T1000 (cell line): Measurements from ENCODE around the gene RNASEL.

Experiments used
- DNase-seq: peaks from one replicate; lab custom pipeline; 2025; ENCODE audit warnings: mixed read lengths; lab: John Stamatoyannopoulos, UW

The RNASEL gene

DNA sequence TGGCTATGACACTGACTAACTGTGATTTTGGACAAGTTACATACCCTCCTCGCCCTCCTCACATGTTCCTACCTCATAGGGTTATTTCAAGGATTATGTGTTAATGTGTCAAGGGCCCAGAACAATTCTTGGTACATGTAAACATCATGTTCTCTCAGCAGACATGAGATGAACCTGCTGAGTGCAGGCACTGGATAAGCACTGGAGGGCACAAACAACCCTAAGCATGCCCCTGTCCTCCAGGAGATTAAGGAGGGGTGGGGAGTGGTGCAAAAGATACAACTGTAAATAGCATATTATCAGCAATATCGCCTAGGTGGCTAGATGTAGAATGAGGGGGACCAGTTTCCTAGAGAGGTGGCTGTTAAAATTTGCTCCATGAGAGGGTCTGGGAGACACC is 32.9 kb upstream of the RNASEL start:
- no peak for DNase-seq

DNA sequence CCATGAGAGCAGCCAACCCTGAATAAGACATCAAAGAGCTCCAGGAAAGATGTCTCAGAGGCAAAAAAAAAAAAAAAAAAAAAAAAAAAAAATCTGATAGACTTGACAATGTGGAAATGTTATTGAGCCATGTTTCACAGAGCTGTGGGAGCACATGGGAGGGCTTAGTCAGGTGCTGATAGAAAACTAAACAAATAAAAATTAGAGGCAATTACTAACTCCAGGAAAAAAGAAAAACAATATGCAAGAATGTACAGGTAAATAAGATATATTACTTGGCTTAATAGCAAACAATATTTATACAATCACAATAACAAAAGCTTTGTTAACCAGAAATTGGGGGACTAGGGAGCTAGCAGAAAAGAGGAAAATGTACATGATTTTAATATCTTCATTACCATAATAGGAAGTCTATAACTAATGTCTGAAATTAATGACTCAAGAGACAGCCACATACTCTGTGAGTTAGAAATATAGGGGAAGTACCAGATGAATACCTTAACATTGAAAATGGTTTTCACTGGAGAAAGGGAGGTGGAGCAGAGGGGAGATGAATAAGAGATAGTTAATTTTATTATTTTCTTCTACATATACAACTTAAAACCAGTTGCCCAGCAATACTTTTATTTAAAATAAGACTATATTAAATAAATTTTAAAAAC is 32.0 kb upstream of the RNASEL start:
- DNase-seq: no peak

DNA sequence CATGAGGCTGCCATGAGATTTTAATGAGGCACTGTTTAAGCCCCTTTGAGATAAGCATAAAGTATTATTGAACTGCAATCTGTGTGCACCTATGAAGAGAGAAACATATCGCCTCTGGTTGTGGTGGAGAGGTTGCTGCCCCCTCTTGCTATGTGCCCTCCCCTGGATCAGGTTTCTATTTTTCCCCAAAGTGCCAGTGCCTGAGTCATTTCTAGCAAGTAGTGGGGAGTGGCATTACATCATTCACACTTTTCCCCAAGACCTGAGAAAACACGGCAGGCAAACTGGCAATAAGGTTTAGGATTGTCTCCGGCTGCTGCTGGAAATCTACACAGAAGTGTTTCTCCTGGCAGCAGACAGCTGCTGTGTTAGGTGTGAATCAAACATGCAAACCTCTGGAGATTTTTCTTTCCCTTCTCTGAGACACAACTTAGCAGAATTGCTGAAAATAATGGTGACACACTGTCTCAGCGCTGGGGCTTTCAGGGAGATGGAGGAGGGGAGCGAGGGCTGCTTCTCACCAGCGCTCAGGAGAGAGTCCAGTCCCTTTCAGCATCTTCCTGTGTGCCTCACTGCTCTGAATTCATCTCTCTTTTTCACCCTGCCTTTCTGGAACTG is 28.8 kb upstream of the RNASEL start:
- DNase-seq: no peak

GRCh38 chr1:182617014-182617429 is 28.0 kb upstream of the RNASEL start:
- no peak for DNase-seq

GRCh38 chr1:182616130-182617013 is 27.3 kb upstream of the RNASEL start:
- no peak for DNase-seq

- DNase-seq: no peak
These were observed 26.5 kb upstream of the RNASEL start for GRCh38 chr1:182615468-182616129.

- peak; percentile 40 for DNase-seq
These were observed 25.9 kb upstream of the RNASEL start for GRCh38 chr1:182614796-182615454.

- DNase-seq: no peak
These were observed 22.7 kb upstream of the RNASEL start for GRCh38 chr1:182611787-182612186.

- DNase-seq: no peak
These were observed 22.3 kb upstream of the RNASEL start for GRCh38 chr1:182611326-182611725.

- no peak for DNase-seq
These were observed 21.6 kb upstream of the RNASEL start for GRCh38 chr1:182610606-182611194.

- DNase-seq: no peak
These were observed 20.0 kb upstream of the RNASEL start for GRCh38 chr1:182608845-182609610.

GRCh38 chr1:182608236-182608635 is 19.2 kb upstream of the RNASEL start:
- DNase-seq: no peak

GRCh38 chr1:182607566-182607965 is 18.5 kb upstream of the RNASEL start:
- DNase-seq: no peak

GRCh38 chr1:182604175-182605164 is 15.4 kb upstream of the RNASEL start, which contains the start of gene RGS16:
RGS16 (minus strand) TSS chr1:182604389; CDS start chr1:182604259, 130 bp downstream.
- peak; percentile 24 for DNase-seq

- DNase-seq: no peak
These were observed 14.7 kb upstream of the RNASEL start for GRCh38 chr1:182603646-182604174.

GRCh38 chr1:182602935-182603645 is 14.0 kb upstream of the RNASEL start:
- no peak for DNase-seq

DNA sequence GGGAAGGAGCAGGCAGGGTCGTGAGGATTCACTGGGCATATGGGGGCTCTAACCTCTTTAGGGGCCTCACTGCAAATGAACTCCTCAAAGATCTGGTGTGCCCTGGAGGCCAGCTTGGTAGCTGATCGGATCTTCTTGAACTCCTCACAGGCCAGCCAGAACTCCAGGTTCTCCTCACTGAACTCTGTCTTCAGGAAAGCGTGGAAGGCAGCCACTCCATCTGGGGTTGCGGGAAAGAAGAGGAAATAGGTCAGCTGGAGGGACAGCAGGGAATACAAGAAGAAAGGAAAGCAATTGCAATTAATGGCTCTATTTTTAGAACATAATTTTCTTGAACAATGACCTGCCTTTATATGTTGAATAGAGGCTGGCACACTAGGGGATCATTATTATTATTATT is 12.9 kb upstream of the RNASEL start:
- no peak for DNase-seq

- DNase-seq: peak; percentile 8
These were observed 12.3 kb upstream of the RNASEL start for GRCh38 chr1:182601416-182601786.
